Effector CD8-positive, alpha-beta T cell (primary cell): ENCODE results near the gene IL17B.
A peak's percentile ranks its signal among the peaks of the same experiment; 100 is the strongest.

Experiments
- DNase-seq: peaks from one replicate; lab custom pipeline; 2025; lab: John Stamatoyannopoulos, UW

IL17B gene

DNA sequence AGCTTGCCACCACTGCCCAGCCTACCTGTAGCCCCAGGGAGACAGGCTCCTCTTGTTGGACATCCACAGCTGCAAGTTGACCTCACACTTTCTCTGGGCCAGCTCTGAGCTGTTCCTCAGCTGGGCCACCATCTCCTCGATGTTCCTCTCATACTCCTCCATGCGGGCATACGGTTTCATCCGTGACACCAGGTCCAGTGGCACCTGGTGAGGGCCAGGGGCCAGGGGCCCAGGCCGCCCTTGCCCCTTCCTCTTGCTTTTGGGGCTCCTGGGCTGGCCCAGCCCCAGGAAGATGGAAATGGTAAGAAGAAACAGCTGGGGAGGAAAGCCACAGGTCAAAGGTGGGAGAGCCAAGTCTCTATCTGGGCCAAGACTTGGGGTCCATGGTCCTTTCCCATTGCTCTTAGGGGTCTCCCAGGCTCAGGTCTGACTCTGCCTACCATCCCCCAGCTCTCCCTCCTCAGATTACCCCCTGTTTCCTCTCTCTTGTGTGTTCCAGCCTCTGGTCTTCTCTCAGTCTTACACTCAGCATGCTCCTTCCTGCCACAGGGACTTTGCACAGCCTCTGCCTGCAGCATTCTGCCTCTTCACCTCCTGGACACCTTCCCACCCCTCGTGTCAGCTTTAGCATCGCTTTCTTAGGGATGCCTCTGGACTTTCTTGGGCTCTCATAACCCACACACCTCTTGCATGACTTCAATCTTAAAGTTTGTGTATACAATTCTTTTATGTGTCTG lies 2.2 kb downstream of the IL17B start:
- no peak for DNase-seq

- DNase-seq = no peak
These were observed 3.0 kb downstream of the IL17B start for GRCh38 chr5:149376104-149376503.

- DNase-seq = no peak
These were observed 3.7 kb downstream of the IL17B start for GRCh38 chr5:149375434-149375833.

GRCh38 chr5:149374801-149375200 lies 4.3 kb downstream of the IL17B start:
- DNase-seq = no peak

- DNase-seq = no peak
These were observed 4.8 kb downstream of the IL17B start for GRCh38 chr5:149374303-149374702.

DNA sequence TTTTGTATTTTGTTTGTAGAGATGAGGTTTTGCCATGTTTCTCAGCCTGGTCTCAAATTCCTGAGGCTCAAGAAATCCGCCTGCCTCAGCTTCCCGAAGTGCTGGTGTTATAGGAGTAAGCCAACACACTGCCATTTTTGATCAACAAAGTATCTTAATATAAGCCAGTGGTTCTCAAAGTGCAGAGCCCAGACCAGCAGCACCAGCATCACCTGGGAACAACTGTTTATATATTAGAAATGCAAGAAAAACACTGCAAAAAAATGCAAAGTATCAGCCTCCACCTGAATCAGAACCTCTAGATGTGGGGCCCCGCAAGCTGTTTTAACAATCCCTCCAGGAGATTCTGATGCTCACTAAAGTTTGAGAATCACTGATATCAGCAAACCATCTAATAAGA lies 6.2 kb downstream of the IL17B start:
- no peak for DNase-seq

- no peak for DNase-seq
These were observed 6.9 kb downstream of the IL17B start for GRCh38 chr5:149372076-149372795.

DNA sequence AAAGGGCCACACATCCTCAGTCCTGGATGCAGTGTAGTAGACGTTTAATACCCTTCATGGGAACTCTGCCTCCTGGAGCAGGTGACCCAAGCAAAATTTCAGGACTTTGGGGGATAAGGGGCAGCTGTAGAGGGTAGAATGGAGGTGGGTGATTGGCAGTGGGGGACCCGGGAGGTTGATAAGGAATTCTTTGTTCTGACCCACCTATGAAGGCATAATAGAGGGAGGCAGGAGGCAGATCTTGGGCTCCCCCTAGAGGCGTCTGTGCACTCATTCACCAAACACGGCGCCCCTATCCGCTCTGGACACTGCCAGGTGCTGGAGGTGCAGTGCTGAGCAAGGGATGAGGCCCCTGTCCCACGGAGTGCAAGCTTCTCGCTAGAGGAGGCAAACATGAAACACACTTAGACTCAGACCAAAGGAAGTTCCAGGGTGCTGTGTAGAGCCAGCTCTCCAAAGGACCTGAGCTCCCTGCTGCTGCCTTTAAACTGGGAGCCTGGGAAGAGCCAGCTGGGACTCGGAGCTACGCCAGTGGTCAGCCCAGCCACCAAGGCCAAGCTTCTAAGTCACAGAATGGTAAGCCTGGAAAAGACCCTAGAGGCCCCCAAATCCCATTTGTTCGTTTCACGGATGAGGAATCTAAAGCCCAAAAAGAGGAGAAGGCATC lies 7.7 kb downstream of the IL17B start:
- DNase-seq = peak; percentile 45

- no peak for DNase-seq
These were observed 8.2 kb downstream of the IL17B start for GRCh38 chr5:149370878-149371277.

DNA sequence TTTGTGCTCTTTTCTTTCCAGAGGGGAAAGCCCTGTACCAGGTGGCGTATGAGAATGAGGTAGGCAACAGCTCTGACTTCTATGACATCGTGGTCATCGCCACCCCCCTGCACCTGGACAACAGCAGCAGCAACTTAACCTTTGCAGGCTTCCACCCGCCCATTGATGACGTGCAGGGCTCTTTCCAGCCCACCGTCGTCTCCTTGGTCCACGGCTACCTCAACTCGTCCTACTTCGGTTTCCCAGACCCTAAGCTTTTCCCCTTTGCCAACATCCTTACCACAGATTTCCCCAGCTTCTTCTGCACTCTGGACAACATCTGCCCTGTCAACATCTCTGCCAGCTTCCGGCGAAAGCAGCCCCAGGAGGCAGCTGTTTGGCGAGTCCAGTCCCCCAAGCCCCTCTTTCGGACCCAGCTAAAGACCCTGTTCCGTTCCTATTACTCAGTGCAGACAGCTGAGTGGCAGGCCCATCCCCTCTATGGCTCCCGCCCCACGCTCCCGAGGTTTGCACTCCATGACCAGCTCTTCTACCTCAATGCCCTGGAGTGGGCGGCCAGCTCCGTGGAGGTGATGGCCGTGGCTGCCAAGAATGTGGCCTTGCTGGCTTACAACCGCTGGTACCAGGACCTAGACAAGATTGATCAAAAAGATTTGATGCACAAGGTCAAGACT lies 11.0 kb downstream of the IL17B start:
- no peak for DNase-seq

DNA sequence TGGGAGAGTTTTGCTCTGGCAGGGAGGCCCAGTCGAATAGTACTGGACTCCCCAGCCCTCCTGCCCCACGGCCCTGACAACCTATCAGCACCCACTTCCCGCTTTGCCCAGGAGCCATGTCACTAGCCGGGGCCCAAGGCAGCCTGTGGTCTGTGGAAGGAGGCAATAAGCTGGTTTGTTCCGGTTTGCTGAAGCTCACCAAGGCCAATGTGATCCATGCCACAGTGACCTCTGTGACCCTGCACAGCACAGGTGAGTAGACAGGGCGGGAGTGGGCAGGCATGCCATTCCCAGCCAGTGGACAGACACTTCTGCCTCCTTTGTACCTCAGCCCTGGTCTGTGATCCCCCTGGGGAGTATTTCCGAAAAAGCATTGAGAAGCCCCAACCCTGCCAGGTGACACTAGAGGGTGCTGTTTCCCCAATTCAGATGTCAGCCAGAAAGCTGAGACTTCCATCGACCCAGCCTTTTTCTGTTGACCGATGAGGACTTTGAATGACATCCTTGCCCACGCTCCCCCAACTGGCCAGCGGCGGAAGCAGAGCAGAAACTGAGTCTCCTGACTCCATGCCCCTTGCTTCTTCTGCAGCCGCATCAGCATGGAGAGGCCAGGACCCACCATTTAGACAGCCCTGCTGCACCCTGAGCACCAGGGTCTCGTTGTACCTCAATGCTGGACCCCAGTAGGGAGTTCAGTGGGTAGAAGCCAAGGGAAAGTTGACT lies 11.7 kb downstream of the IL17B start:
- peak; percentile 27 for DNase-seq

- DNase-seq = no peak
These were observed 12.8 kb downstream of the IL17B start for GRCh38 chr5:149366169-149366729.

- DNase-seq = no peak
These were observed 13.7 kb downstream of the IL17B start for GRCh38 chr5:149365418-149365817.

DNA sequence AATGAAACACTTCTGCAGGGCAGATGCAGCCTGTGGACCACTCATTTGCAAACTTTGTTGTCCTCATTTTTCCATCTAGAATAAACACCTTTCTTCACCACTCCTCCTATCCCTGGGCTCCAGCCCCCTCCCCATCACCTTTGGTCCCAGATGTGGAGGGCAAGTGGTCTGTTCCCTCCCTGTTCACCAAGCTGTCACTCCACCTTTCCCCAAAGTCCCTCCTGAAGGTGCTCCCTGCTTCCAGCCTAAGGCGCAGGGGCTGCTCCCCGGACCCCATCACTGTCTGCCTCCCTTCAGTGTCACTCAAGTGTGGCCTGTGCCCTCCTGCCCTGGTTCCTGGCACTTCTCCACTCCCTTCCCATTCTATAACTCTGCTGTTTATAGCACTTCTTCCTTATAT lies 14.4 kb downstream of the IL17B start:
- DNase-seq = no peak

DNA sequence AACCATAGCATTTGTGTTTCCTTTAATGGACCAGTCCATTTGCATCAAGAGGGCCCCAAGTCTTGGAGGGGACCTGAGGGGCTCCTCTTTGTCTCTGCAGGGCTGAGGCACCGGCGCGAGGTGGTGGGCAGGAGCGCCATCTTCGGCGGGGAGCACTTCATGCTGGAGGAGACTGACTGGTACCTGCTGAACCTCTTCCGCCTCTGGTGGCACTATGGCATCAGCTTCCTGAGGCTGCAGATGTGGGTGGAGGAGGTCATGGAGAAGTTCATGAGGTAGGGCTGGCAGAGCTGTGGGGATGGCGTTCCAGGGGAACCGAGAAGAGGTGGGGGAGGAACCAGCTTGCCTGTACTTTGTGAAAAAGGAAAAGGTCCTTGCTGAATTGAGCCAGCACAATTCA lies 15.2 kb downstream of the IL17B start:
- DNase-seq = no peak

DNA sequence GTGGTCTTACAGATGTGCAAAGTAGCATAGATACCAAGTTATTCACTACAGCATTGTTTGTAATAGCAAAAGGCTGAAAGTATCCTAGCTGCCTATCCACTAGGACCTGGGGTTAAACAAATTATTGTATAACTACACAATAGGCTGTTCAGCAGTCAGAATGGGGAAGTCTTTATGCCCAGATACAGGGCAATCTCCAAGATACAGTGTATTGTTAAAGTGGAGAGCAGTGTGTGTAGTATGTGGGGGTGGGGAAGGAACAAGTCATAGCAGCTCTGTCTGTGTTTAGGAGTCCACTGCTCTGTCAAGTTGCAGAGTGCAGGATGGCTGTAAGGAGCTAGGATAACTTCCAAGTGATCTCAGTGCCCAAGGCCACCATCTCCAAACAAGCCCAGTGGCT lies 15.7 kb downstream of the IL17B start:
- no peak for DNase-seq

DNA sequence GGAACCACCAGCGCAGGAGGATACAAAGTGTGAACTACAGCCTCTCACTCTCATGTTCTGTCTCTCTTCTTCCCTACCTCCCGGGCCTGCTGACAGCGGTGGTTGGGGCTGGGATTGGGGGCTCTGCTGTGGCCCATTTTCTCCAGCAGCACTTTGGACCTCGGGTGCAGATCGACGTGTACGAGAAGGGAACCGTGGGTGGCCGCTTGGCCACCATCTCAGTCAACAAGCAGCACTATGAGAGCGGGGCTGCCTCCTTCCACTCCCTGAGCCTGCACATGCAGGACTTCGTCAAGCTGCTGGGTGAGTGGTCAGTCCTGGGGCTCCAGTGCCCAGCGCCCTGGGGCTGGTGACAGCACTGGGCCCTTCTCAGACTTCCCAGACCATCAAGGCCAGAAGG lies 16.6 kb downstream of the IL17B start:
- DNase-seq = no peak

GRCh38 chr5:149360272-149360671 lies 18.8 kb downstream of the IL17B start:
- no peak for DNase-seq

DNA sequence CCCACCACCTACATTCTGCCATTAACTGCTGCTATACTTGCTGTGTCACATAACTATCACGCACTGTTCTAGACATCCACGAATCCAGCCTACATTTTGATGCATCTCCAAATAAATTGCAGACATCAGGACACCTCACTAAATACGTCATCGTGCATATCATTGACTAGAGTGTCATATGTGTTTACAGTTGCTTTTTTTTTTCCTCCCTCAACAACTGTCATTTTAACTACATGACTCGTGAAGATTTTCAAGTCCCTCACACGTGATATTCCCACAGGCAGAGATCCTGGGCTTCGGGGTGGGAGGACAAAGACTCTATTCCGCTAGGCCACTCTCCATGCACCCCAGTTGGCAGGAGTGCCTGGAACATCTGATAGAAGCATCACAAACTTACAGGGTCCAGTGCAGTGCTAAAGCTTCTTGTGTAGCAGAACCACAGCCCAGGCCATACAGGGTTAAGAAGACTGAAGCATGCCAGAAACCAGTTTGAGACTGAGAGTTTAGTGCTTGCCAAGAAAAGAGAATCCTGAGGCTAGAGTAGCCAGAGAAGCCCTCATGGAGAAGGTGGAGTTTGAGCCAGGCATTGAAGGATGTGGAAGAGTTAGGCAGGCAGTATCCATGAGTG lies 20.1 kb downstream of the IL17B start:
- no peak for DNase-seq

GRCh38 chr5:149358294-149358651 lies 20.8 kb downstream of the IL17B start:
- no peak for DNase-seq
